ENCODE results near the gene SOST.

SOST gene

DNA sequence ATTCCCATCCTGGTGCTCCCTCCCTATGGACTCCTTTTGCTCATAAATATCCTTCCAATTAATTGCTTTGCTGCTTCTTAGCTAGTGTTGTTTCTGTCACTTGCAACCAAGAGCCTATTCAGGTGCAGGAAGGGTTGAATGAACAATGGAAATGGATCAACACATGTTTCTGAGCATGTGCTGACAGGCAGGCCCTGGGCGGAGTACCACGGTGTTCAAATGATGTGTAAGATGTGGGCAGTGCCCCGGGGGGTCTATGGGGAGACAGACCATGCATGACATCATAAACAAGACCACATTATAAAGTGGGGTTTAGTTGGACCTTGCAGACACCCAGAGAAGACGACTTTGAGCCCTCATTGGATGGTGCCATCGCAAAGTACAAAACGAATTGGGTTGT lies 48.5 kb downstream of the SOST start:
- DNase-seq (ENCODE audit: low read depth in 1 of 2, low spot score in 1 of 2): no peak

DNA sequence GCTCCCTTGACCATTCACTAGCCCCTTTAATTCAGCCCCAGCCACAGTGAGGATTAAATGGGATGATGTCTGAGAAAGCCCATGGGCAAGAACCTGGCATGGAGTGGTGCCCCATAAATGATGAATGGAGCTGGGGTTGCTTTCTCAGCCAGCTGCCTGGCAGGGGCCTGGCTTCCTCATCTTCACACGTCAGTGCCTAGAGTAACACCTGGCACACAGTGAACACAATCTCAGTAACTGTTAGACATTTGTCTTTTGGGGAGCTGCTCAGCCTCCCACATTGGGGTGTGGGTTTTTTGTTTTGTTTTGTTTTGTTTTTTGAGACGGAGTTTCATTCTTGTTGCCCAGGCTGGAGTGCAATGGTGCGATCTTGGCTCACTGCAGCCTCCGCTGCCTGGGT lies 49.4 kb downstream of the SOST start:
- no peak for DNase-seq (ENCODE audit: low read depth in 1 of 2, low spot score in 1 of 2)

- no peak for DNase-seq (ENCODE audit: low read depth in 1 of 2, low spot score in 1 of 2)
Observed at GRCh38 chr17:43707184-43707583, 51.4 kb downstream of the SOST start.

DNA sequence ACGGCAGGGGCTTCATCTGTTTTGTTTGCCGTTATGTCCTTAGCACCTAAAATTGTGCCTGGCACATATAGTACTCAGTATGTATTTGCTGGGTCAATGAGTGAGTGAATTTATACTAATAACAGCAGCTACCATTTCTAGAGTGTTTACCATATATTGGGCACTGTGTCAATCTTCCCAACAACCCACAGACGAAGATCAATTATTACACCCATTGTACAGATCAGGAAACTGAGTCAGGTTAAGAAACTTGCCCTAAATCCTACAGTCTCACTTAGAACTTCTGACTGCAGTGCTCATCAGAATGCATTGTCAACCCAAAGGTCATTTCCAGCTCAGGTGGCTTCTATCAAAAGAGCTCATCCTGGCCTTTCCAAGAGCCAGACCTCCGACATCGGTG lies 52.4 kb downstream of the SOST start:
- DNase-seq (ENCODE audit: low read depth in 1 of 2, low spot score in 1 of 2): no peak
